ENCODE measurements around the gene ITGBL1. TPM values are rescaled to one million over a fixed set of nuclear protein-coding genes. Genes with fewer than 3 reads are reported as not detected.

Gene ITGBL1
- total and polyA plus RNA-seq, 3 donors from 2014 or later, result 5.7 to 7.7 (median 5.8) TPM

GRCh38 chr13:101556676-101557123 lies 104.2 kb downstream of the ITGBL1 start:
- Histone ChIP-seq H3K4me3 (no peak overlapping the region), H3K27me3 (no peaks in the 10 kb centered on the region), H3K4me1 (no peaks in the 10 kb centered on the region), H3K27ac (no peak overlapping the region), H3K9me3 (no peaks in the 10 kb centered on the region), H3K36me3 (ENCODE audit: low read depth, missing control alignments) (no peaks in the 10 kb centered on the region)
- intact Hi-C loops (cut with DNase I; ENCODE audit: low total_unique reads), result no loop called here
- DNase-seq, result no peak
- 85 to 91% methylated on average over 3 of the region's 3 CpGs for WGBS, 2 donors
- TF ChIP-seq POLR2A (IDR thresholded peaks at IDR 0.05), result no peak
- no peak for TF ChIP-seq CTCF (IDR thresholded peaks at IDR 0.05)

DNA sequence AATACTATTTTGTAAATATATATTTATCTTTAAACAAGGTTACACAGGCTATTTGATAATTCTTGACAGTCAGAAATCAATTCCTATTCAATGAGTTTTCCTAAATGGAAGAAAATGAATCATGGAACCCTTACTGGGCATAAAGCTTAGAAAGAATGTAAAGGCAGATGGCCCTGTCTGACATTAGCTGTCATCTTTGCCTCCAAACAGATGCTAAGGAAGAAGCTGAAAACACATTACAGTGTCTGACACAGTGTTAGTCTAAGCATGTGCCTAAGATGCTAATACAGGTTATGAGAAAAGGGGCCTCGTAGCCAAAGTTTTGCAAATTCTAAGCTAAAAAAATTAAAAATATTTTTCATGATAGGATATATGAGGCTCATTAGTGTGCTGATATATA lies 112.8 kb downstream of the ITGBL1 start:
- TF ChIP-seq POLR2A (IDR thresholded peaks at IDR 0.05) (no peak), CTCF (IDR thresholded peaks at IDR 0.05) (no peak)
- Histone ChIP-seq H3K36me3 (ENCODE audit: low read depth, missing control alignments) (no peaks in the 10 kb centered on the region), H3K4me3 (no peak overlapping the region), H3K27me3 (no peaks in the 10 kb centered on the region), H3K4me1 (no peaks in the 10 kb centered on the region), H3K9me3 (no peaks in the 10 kb centered on the region), H3K27ac (no peak overlapping the region)
- no peak for DNase-seq
- 86 to 97% methylated on average over 1 of the region's 1 CpG for WGBS, 2 donors
- intact Hi-C loops (cut with DNase I; ENCODE audit: low total_unique reads), result no loop called here

GRCh38 chr13:101567841-101568240 lies 115.4 kb downstream of the ITGBL1 start:
- no peak for DNase-seq
- H3K4me1 ChIP-seq, result no peaks in the 10 kb centered on the region
- 79 to 86% methylated on average over 4 of the region's 4 CpGs for WGBS, 2 donors
- TF ChIP-seq CTCF (IDR thresholded peaks at IDR 0.05), result no peak
- no peak for TF ChIP-seq POLR2A (IDR thresholded peaks at IDR 0.05)
- H3K9me3 ChIP-seq, result no peaks in the 10 kb centered on the region
- H3K36me3 ChIP-seq (ENCODE audit: low read depth, missing control alignments), result no peaks in the 10 kb centered on the region
- intact Hi-C loops (cut with DNase I; ENCODE audit: low total_unique reads), result no loop called here
- H3K4me3 ChIP-seq, result no peak overlapping the region
- H3K27me3 ChIP-seq, result no peaks in the 10 kb centered on the region
- H3K27ac ChIP-seq, result no peak overlapping the region

DNA sequence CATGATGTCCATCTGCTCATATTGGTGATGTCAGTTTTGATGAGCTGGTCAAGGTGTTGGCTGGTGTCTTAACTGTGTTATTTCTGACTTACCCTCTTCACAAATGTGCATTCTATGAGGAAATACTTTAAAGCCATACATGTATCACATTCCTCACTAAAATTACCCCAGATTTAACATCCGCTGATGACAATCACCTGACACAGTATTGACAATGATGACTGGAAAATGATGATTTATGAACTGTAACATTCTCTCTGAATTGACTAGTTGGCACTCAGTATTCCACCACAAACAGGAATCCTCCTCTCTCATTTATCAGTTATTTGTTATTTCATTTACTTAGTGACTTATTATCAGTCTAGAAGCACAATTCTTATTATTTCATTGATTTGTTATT lies 117.3 kb downstream of the ITGBL1 start:
- Histone ChIP-seq H3K4me3 (no peak overlapping the region), H3K9me3 (no peaks in the 10 kb centered on the region), H3K27ac (no peak overlapping the region), H3K27me3 (no peaks in the 10 kb centered on the region), H3K36me3 (ENCODE audit: low read depth, missing control alignments) (no peaks in the 10 kb centered on the region), H3K4me1 (no peaks in the 10 kb centered on the region)
- DNase-seq, result no peak
- 79 to 88% methylated on average over 1 of the region's 1 CpG for WGBS, 2 donors
- no peak for TF ChIP-seq CTCF (IDR thresholded peaks at IDR 0.05)
- TF ChIP-seq POLR2A (IDR thresholded peaks at IDR 0.05), result no peak
- intact Hi-C loops (cut with DNase I; ENCODE audit: low total_unique reads), result no loop called here

DNA sequence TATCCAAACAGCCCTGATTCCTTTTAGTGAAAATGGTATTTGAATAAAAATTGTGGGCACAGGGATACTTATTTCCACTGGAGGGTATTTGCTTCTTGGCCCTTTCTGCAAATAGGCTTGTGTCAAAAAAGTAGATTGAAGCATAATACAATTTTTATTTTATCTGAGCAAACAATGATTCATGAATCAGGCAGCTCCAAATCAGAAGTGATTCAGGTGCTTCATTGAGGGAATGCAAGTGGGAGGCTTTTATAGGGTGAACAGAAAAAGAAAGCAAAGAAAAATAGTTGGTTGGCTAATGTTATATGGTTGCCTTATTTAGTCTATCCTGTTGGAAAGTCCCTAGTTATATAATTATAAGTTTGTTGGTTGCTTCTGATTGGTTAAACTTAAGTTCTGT lies 117.9 kb downstream of the ITGBL1 start:
- Histone ChIP-seq H3K36me3 (ENCODE audit: low read depth, missing control alignments) (no peaks in the 10 kb centered on the region), H3K27me3 (no peaks in the 10 kb centered on the region), H3K9me3 (no peaks in the 10 kb centered on the region), H3K27ac (no peak overlapping the region), H3K4me3 (no peak overlapping the region), H3K4me1 (no peaks in the 10 kb centered on the region)
- intact Hi-C loops (cut with DNase I; ENCODE audit: low total_unique reads), result no loop called here
- TF ChIP-seq POLR2A (IDR thresholded peaks at IDR 0.05), result no peak
- TF ChIP-seq CTCF (IDR thresholded peaks at IDR 0.05), result no peak
- DNase-seq, result no peak

Measured in testis (tissue), 3 donors.